ENCODE results near the gene MDM1.
A peak's percentile ranks its signal among the peaks of the same experiment; 100 is the strongest.

The MDM1 gene

DNA sequence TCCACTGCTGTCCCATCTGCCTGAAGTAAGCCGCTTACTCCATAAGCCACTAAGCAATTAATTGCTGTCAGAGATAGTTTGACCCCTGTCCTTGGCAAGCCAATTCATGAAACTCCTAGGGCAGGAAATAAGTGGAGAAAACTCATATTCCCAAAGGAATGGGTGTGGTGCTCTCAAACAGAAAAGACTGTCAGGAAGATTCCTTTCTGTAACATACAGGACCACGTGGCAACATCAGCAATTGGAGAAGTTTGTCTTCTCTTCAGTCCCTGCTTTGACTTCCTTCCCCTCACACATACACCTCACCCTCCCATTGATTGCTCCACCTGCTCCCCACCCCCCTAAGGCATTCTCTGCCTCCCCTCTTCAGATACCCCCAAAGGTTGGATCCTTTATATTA, 36.2 kb upstream of the MDM1 start:
- no peaks in the 10 kb centered on the region for H3K27me3 ChIP-seq
- H3K9me3 ChIP-seq: no peaks in the 10 kb centered on the region
- peak overlapping the region; percentile 91 for H3K27ac ChIP-seq
- TF ChIP-seq, protein P1, sequence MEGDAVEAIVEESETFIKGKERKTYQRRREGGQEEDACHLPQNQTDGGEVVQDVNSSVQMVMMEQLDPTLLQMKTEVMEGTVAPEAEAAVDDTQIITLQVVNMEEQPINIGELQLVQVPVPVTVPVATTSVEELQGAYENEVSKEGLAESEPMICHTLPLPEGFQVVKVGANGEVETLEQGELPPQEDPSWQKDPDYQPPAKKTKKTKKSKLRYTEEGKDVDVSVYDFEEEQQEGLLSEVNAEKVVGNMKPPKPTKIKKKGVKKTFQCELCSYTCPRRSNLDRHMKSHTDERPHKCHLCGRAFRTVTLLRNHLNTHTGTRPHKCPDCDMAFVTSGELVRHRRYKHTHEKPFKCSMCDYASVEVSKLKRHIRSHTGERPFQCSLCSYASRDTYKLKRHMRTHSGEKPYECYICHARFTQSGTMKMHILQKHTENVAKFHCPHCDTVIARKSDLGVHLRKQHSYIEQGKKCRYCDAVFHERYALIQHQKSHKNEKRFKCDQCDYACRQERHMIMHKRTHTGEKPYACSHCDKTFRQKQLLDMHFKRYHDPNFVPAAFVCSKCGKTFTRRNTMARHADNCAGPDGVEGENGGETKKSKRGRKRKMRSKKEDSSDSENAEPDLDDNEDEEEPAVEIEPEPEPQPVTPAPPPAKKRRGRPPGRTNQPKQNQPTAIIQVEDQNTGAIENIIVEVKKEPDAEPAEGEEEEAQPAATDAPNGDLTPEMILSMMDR (IDR thresholded peaks at IDR 0.05): no peak
- H3K4me3 ChIP-seq (ENCODE audit: low read depth in 1 of 2, low read length in 1 of 2): peak overlapping the region in 1 of 2 experiments; percentile 8
- no peaks in the 10 kb centered on the region for H3K36me3 ChIP-seq
- H3K4me1 ChIP-seq (ENCODE audit: control insufficient read depth in 1 of 2, insufficient read depth in 1 of 2, low read depth in 1 of 2, low read length in 1 of 2): peaks cover 87 to 95% of the 10 kb centered on the region in 2 experiments

DNA sequence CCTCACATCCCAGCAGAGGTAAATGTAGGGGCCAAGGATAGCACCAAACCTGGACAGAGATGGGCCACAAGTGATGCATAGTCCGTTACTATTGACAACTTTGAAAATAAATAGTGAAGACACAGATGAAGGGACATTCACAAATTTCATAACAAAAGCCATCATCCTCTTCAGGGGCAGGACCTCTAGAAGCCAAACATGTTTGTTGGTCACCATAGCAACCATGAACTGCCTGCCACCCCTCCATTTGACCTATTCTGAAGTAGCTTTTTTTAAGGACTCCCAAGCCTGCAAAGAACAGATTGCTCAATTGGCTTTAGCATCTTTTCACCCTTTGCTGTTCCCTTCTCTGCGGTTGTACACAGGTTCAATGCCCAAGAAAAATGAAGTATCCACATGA, 35.7 kb upstream of the MDM1 start:
- peak overlapping the region; percentile 91 for H3K27ac ChIP-seq
- no peaks in the 10 kb centered on the region for H3K36me3 ChIP-seq
- TF ChIP-seq, protein P1 (IDR thresholded peaks at IDR 0.05): no peak
- peak overlapping the region in 1 of 2 experiments; percentile 8 for H3K4me3 ChIP-seq (ENCODE audit: low read depth in 1 of 2, low read length in 1 of 2)
- no peaks in the 10 kb centered on the region for H3K9me3 ChIP-seq
- peaks cover 87 to 96% of the 10 kb centered on the region in 2 experiments for H3K4me1 ChIP-seq (ENCODE audit: control insufficient read depth in 1 of 2, insufficient read depth in 1 of 2, low read depth in 1 of 2, low read length in 1 of 2)
- no peaks in the 10 kb centered on the region for H3K27me3 ChIP-seq

DNA sequence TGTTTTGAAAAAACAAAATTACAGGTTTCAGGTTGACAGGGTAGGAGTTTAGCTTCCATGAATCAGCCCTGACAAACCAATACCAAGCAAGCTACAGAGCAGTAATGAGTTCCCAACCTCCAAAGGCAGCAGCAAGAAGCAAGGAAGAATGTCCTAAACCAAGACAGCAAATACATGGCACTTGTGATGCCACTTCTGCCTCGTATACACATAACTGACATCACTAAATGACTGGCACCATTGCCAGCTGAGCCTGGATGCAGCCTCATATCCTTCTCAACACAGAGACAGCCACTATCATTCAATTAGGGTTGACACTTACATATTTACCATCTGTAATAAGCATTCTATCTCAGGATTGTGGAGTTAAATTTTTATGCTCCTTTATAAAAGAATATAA, 35.0 kb upstream of the MDM1 start:
- Histone ChIP-seq H3K36me3 (no peaks in the 10 kb centered on the region), H3K4me3 (ENCODE audit: low read depth in 1 of 2, low read length in 1 of 2) (no peak overlapping the region), H3K27ac (peak overlapping the region; percentile 91), H3K27me3 (no peaks in the 10 kb centered on the region), H3K9me3 (no peaks in the 10 kb centered on the region), H3K4me1 (ENCODE audit: control insufficient read depth in 1 of 2, insufficient read depth in 1 of 2, low read depth in 1 of 2, low read length in 1 of 2) (peaks cover 91 to 100% of the 10 kb centered on the region in 2 experiments)
- TF ChIP-seq, protein P1 (IDR thresholded peaks at IDR 0.05): no peak

DNA sequence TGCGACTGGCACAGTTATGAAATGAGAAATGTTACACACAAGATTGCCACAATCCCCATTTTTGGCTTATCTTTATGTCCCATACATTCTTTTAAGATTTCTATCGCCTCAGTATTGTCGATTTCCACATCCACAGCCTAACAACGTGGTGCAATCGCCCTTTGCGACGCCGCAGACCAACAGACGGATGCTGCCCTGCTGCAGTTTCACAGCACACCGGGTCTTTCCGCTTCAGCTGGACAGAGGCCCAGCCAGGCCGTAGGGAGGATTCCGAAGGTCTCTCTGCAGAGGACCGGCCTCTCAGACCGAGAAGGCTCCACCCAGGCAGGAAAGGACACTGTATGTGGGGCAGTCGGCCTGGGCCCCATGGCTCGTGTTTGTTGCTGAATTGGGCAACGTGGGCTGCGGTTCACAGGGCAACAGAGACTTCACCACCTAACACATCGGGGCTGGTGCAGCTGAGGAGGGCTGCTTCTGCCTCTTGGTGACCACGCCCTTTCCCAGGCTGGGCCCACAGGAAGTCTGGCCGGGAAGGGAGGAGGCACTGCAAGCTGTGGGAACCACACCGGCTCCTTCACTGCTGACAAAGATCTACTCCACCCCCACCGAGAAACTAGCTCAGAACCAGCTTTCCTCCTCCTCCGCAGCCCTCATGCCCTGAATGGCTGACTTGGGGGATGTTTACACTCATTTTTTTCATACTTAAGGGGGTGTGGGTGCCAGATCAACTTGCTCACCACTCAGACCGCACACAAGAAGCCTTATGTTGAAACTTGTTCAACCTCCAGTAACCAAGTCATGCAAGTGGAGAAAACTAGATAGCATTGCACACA, 32.9 kb upstream of the MDM1 start:
- H3K9me3 ChIP-seq: no peaks in the 10 kb centered on the region
- TF ChIP-seq, protein P1 (IDR thresholded peaks at IDR 0.05): no peak
- peak overlapping the region; percentile 54 to 62 for H3K4me3 ChIP-seq (ENCODE audit: low read depth in 1 of 2, low read length in 1 of 2)
- H3K27me3 ChIP-seq: no peaks in the 10 kb centered on the region
- no peaks in the 10 kb centered on the region for H3K36me3 ChIP-seq
- H3K27ac ChIP-seq: peak overlapping the region; percentile 91
- H3K4me1 ChIP-seq (ENCODE audit: control insufficient read depth in 1 of 2, insufficient read depth in 1 of 2, low read depth in 1 of 2, low read length in 1 of 2): peaks cover 98 to 100% of the 10 kb centered on the region in 2 experiments

DNA sequence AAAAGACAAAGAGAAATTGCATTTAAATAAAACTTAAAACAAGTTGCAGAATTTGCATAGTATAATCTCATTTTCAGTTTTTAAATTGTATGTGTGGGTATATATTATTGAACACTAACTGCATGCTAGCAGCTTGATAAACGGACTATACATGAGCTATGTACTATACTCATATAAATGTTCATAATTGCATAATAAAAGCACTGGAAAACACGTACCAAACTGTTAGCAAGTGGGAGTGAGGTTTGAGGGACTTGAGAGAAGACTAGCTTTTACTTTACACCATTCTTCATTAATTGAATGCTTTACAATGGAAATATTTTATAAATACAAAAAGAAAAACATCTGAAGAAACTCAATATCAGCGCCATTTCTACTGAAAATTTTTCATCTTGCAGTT, 32.2 kb upstream of the MDM1 start:
- Histone ChIP-seq H3K27ac (peak overlapping the region; percentile 91), H3K27me3 (no peaks in the 10 kb centered on the region), H3K4me1 (ENCODE audit: control insufficient read depth in 1 of 2, insufficient read depth in 1 of 2, low read depth in 1 of 2, low read length in 1 of 2) (peaks cover 98 to 100% of the 10 kb centered on the region in 2 experiments), H3K36me3 (no peaks in the 10 kb centered on the region), H3K4me3 (ENCODE audit: low read depth in 1 of 2, low read length in 1 of 2) (peak overlapping the region; percentile 54 to 62), H3K9me3 (no peaks in the 10 kb centered on the region)
- TF ChIP-seq, protein P1 (IDR thresholded peaks at IDR 0.05): no peak
